Karpas-422 (cell line): ENCODE data around the gene LENG8. TPM values are rescaled to one million over a fixed set of nuclear protein-coding genes. Genes with fewer than 3 reads are reported as not detected.

Experiments used
- DNase-seq: peaks from one replicate; pipeline ENCODE4 v3.0.0-alpha.2; 2015
- H2AFZ ChIP-seq: fragments of 200-600 bp; sonication (generic); 2 replicates; pipeline ENCODE4 v1.6.1; 2014; ENCODE audit warnings: antibody characterized with exemption, low read length, mixed read lengths
- H3K27ac ChIP-seq: fragments of 200-600 bp; sonication (generic); 2 replicates; pipeline ENCODE4 v1.5.1; 2014; ENCODE audit warnings: mild to moderate bottlenecking, low read length, moderate library complexity
- H3K27me3 ChIP-seq: fragments of 200-600 bp; sonication (generic); 2 replicates; pipeline ENCODE4 v1.6.1; 2014; ENCODE audit warnings: low read length, mixed read lengths
- H3K36me3 ChIP-seq: fragments of 200-600 bp; sonication (generic); 2 replicates; pipeline ENCODE4 v1.6.1; 2014; ENCODE audit warnings: low read length, mixed read lengths; ENCODE audit not compliant: insufficient read depth
- H3K4me1 ChIP-seq: fragments of 200-600 bp; sonication (generic); 2 replicates; pipeline ENCODE4 v1.6.1; 2014; ENCODE audit warnings: mild to moderate bottlenecking, low read length, mixed read lengths
- H3K4me2 ChIP-seq: fragments of 200-600 bp; sonication (generic); 2 replicates; pipeline ENCODE4 v1.6.1; 2014; ENCODE audit warnings: low read length, low read depth, mild to moderate bottlenecking; ENCODE audit not compliant: poor library complexity, severe bottlenecking
- H3K4me3 ChIP-seq: fragments of 200-600 bp; sonication (generic); 2 replicates; pipeline ENCODE4 v1.5.1; 2014; ENCODE audit warnings: mild to moderate bottlenecking, antibody characterized with exemption, low read length, mixed read lengths
- H3K79me2 ChIP-seq: fragments of 200-600 bp; sonication (generic); 2 replicates; pipeline ENCODE4 v1.6.1; 2014; ENCODE audit warnings: mild to moderate bottlenecking, low read length, mixed read lengths
- H3K9ac ChIP-seq: fragments of 200-600 bp; sonication (generic); 2 replicates; pipeline ENCODE4 v1.6.0; 2014; ENCODE audit warnings: low read length
- H3K9me2 ChIP-seq: fragments of 200-600 bp; sonication (generic), shearing (Covaris generic); replicated peaks from 2 replicates; pipeline ENCODE4 v1.6.0; 2014; ENCODE audit warnings: mild to moderate bottlenecking, low read length, moderate library complexity; ENCODE audit not compliant: insufficient read depth
- H3K9me3 ChIP-seq: fragments of 300-700, 200-600 bp; sonication (generic); 2 replicates; pipeline ENCODE4 v1.6.1; 2014; ENCODE audit warnings: low read length, mixed read lengths
- H4K20me1 ChIP-seq: fragments of 200-600 bp; sonication (generic); 2 replicates; pipeline ENCODE4 v1.6.1; 2014; ENCODE audit warnings: mild to moderate bottlenecking, antibody characterized with exemption, low read length, low read depth; ENCODE audit not compliant: insufficient read depth
- total RNA-seq: library from RNA; depleted of rRNA; stranded (reverse); fragments of >200 nt; shearing (Covaris generic); gene quantifications from 2 replicates; pipeline ENCODE4 v1.2.3, GENCODE V29; 2014; ENCODE audit warnings: low replicate concordance

LENG8 gene
- total RNA-seq, 1 experiment from 2014 or later, result 88.3 TPM

- no peak overlapping the region for H3K4me3 ChIP-seq
- H3K79me2 ChIP-seq, result no peaks in the 10 kb centered on the region
- H4K20me1 ChIP-seq, result no peaks in the 10 kb centered on the region
- no peaks in the 10 kb centered on the region for H3K9me2 ChIP-seq
- no peaks in the 10 kb centered on the region for H3K9me3 ChIP-seq
- H3K9ac ChIP-seq, result no peak overlapping the region
- no peak overlapping the region for H3K27ac ChIP-seq
- no peak for DNase-seq
- no peak overlapping the region for H2AFZ ChIP-seq
- no peak overlapping the region for H3K4me2 ChIP-seq
- no peaks in the 10 kb centered on the region for H3K4me1 ChIP-seq
- H3K36me3 ChIP-seq, result no peaks in the 10 kb centered on the region
- no peaks in the 10 kb centered on the region for H3K27me3 ChIP-seq
Measured at GRCh38 chr19:54414156-54414555, 34.8 kb upstream of the LENG8 start.

- Histone ChIP-seq H3K79me2 (no peaks in the 10 kb centered on the region), H3K9ac (no peak within 1 kb of the TSS), H3K4me2 (no peak within 1 kb of the TSS), H3K36me3 (no peaks in the 10 kb centered on the region), H3K27ac (no peak within 1 kb of the TSS), H3K4me3 (no peak within 1 kb of the TSS), H4K20me1 (no peaks in the 10 kb centered on the region), H3K9me2 (no peaks in the 10 kb centered on the region), H3K9me3 (no peaks in the 10 kb centered on the region), H3K27me3 (no peaks in the 10 kb centered on the region), H2AFZ (no peak within 1 kb of the TSS), H3K4me1 (no peaks in the 10 kb centered on the region)
- DNase-seq, result no peak
Measured at GRCh38 chr19:54415208-54415900, 33.6 kb upstream of the LENG8 start, which contains the start of gene TTYH1. TTYH1 (plus strand) TSS chr19:54415464; CDS start chr19:54415553, 89 bp downstream.

GRCh38 chr19:54415901-54416673 lies 32.9 kb upstream of the LENG8 start:
- Histone ChIP-seq H3K9me2 (no peaks in the 10 kb centered on the region), H3K36me3 (no peaks in the 10 kb centered on the region), H3K9me3 (no peaks in the 10 kb centered on the region), H3K79me2 (no peaks in the 10 kb centered on the region), H2AFZ (no peak overlapping the region), H3K4me3 (no peak overlapping the region), H3K4me1 (no peaks in the 10 kb centered on the region), H3K4me2 (no peak overlapping the region), H3K9ac (no peak overlapping the region), H3K27me3 (no peaks in the 10 kb centered on the region), H3K27ac (no peak overlapping the region), H4K20me1 (no peaks in the 10 kb centered on the region)
- DNase-seq, result no peak

GRCh38 chr19:54416695-54417491 lies 32.1 kb upstream of the LENG8 start:
- no peaks in the 10 kb centered on the region for H3K27me3 ChIP-seq
- no peaks in the 10 kb centered on the region for H4K20me1 ChIP-seq
- H3K9me3 ChIP-seq, result no peaks in the 10 kb centered on the region

GRCh38 chr19:54418030-54418929 lies 30.7 kb upstream of the LENG8 start:
- no peak overlapping the region for H3K4me2 ChIP-seq
- no peaks in the 10 kb centered on the region for H4K20me1 ChIP-seq
- no peaks in the 10 kb centered on the region for H3K79me2 ChIP-seq
- H3K9me3 ChIP-seq, result no peaks in the 10 kb centered on the region
- DNase-seq, result no peak
- no peaks in the 10 kb centered on the region for H3K27me3 ChIP-seq
- H3K4me3 ChIP-seq, result no peak overlapping the region
- no peak overlapping the region for H2AFZ ChIP-seq
- H3K4me1 ChIP-seq, result no peaks in the 10 kb centered on the region
- H3K36me3 ChIP-seq, result no peaks in the 10 kb centered on the region
- no peak overlapping the region for H3K27ac ChIP-seq
- no peaks in the 10 kb centered on the region for H3K9me2 ChIP-seq
- no peak overlapping the region for H3K9ac ChIP-seq

More at GRCh38 chr19:54416695-54417491, 32.1 kb upstream of the LENG8 start:
- no peak overlapping the region for H3K27ac ChIP-seq
- DNase-seq, result no peak
- no peak overlapping the region for H3K9ac ChIP-seq
- no peaks in the 10 kb centered on the region for H3K79me2 ChIP-seq
- no peak overlapping the region for H3K4me2 ChIP-seq
- no peaks in the 10 kb centered on the region for H3K36me3 ChIP-seq
- no peak overlapping the region for H3K4me3 ChIP-seq
- H2AFZ ChIP-seq, result no peak overlapping the region
- no peaks in the 10 kb centered on the region for H3K9me2 ChIP-seq
- no peaks in the 10 kb centered on the region for H3K4me1 ChIP-seq

- H3K27ac ChIP-seq, result no peak overlapping the region
- no peaks in the 10 kb centered on the region for H3K79me2 ChIP-seq
- no peak overlapping the region for H3K4me3 ChIP-seq
- no peak overlapping the region for H2AFZ ChIP-seq
- no peaks in the 10 kb centered on the region for H3K9me2 ChIP-seq
- DNase-seq, result peak; percentile 14
- no peaks in the 10 kb centered on the region for H3K36me3 ChIP-seq
- no peaks in the 10 kb centered on the region for H4K20me1 ChIP-seq
- H3K4me1 ChIP-seq, result no peaks in the 10 kb centered on the region
- H3K27me3 ChIP-seq, result no peaks in the 10 kb centered on the region
- H3K9ac ChIP-seq, result no peak overlapping the region
- no peaks in the 10 kb centered on the region for H3K9me3 ChIP-seq
- H3K4me2 ChIP-seq, result no peak overlapping the region
Measured at GRCh38 chr19:54418930-54419800, 29.8 kb upstream of the LENG8 start.

- H3K9me2 ChIP-seq, result no peaks in the 10 kb centered on the region
- no peaks in the 10 kb centered on the region for H3K27me3 ChIP-seq
- no peak overlapping the region for H3K27ac ChIP-seq
- H3K4me1 ChIP-seq, result no peaks in the 10 kb centered on the region
- no peaks in the 10 kb centered on the region for H3K36me3 ChIP-seq
- H3K4me2 ChIP-seq, result no peak overlapping the region
- no peak overlapping the region for H3K9ac ChIP-seq
- DNase-seq, result no peak
- no peaks in the 10 kb centered on the region for H3K9me3 ChIP-seq
- no peak overlapping the region for H2AFZ ChIP-seq
- H3K4me3 ChIP-seq, result no peak overlapping the region
- no peaks in the 10 kb centered on the region for H3K79me2 ChIP-seq
- H4K20me1 ChIP-seq, result no peaks in the 10 kb centered on the region
Measured at GRCh38 chr19:54420068-54420382, 29.0 kb upstream of the LENG8 start.
